Measurements from ENCODE around the gene KLHL40. TPM values are rescaled to one million over a fixed set of nuclear protein-coding genes. Genes with fewer than 3 reads are reported as not detected.

The KLHL40 gene
- total and polyA plus RNA-seq, 2 donors (not counting 1 experiment from before 2014, with no cell fraction given), result not detected

DNA sequence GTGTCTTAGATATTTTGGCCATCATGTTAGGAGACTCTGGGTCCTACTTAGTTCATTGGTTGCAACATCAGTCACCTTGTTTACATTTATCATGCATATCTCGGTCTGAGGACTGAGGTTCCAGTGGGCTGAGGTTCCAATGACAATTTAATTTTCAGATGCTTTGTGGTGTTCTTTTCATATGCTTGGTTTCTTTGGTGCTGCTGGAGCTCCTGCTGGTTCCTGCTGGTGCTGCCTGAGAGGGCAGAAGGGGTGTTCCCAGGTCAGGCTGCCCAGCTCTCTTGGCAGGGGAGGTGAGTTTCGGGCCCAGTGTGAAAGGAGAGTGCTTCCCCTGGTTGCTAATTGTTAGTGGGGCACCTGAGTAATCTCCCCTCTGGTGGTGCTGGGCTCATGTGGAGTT is 6.9 kb upstream of the KLHL40 start:
- no peaks in the 10 kb centered on the region for H3K9me3 ChIP-seq (ENCODE audit: control insufficient read depth, insufficient read depth, low read depth, low read length)
- H3K4me1 ChIP-seq (ENCODE audit: control insufficient read depth, extremely low read depth, insufficient read depth, low read length), result peaks cover 6% of the 10 kb centered on the region

DNA sequence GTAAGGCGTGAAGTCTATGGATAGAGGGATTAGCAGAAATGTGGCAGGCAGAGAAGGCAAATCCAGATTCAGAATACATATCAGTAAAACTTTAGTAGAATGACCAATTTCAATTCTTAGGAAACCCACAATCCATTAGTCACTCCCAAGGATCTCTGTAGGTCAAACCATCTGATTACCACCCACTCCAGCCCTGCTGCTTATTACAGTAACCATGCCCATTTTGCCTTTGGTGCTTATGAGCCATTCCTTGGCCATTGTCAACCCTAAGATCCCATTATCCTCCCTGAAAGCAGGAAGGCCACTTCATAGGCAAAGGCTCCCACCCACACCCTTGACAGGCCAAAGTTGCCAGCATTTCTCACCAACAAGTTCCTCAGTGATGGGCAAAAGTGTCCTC is 5.1 kb upstream of the KLHL40 start:
- H3K9ac ChIP-seq (ENCODE audit: insufficient read depth, low read length), result no peak overlapping the region
- TF ChIP-seq, protein P1, sequence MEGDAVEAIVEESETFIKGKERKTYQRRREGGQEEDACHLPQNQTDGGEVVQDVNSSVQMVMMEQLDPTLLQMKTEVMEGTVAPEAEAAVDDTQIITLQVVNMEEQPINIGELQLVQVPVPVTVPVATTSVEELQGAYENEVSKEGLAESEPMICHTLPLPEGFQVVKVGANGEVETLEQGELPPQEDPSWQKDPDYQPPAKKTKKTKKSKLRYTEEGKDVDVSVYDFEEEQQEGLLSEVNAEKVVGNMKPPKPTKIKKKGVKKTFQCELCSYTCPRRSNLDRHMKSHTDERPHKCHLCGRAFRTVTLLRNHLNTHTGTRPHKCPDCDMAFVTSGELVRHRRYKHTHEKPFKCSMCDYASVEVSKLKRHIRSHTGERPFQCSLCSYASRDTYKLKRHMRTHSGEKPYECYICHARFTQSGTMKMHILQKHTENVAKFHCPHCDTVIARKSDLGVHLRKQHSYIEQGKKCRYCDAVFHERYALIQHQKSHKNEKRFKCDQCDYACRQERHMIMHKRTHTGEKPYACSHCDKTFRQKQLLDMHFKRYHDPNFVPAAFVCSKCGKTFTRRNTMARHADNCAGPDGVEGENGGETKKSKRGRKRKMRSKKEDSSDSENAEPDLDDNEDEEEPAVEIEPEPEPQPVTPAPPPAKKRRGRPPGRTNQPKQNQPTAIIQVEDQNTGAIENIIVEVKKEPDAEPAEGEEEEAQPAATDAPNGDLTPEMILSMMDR (conservative IDR thresholded peaks at IDR 0.05 in 1 of 2, IDR thresholded peaks at IDR 0.05 in 1 of 2; ENCODE audit: low read depth in 1 of 2, low read length in 2 of 2), result no peak
- no peak for TF ChIP-seq EZH2 (IDR thresholded peaks at IDR 0.05; ENCODE audit: low read length, missing control alignments)
- H3K4me2 ChIP-seq (ENCODE audit: extremely low read depth, insufficient read depth, low read length), result no peak overlapping the region
- no peak overlapping the region for H3K4me3 ChIP-seq (replicated peaks in 1 of 4; ENCODE audit: control extremely low read depth in 1 of 4, insufficient read depth in 1 of 4, low read depth in 3 of 4, low read length in 4 of 4)
- H3K9me3 ChIP-seq (ENCODE audit: control insufficient read depth, insufficient read depth, low read depth, low read length), result no peaks in the 10 kb centered on the region
- H3K36me3 ChIP-seq (ENCODE audit: control insufficient read depth, insufficient read depth, low read length), result no peaks in the 10 kb centered on the region
- H4K20me1 ChIP-seq (ENCODE audit: control insufficient read depth, extremely low read depth, insufficient read depth, low read length), result no peaks in the 10 kb centered on the region
- H3K4me1 ChIP-seq (ENCODE audit: control insufficient read depth, extremely low read depth, insufficient read depth, low read length), result peaks cover 11% of the 10 kb centered on the region
- no peak overlapping the region for H3K27ac ChIP-seq (ENCODE audit: insufficient read depth, low read length)
- DNase-seq (ENCODE audit: low read depth in 2 of 2), result peak; percentile 31 to 70
- H3K27me3 ChIP-seq (ENCODE audit: control insufficient read depth, insufficient read depth, low read length), result no peaks in the 10 kb centered on the region
- H2AFZ ChIP-seq (ENCODE audit: low read length), result no peak overlapping the region
- H3K79me2 ChIP-seq (ENCODE audit: control insufficient read depth, insufficient read depth, low read length), result no peaks in the 10 kb centered on the region

More for the DNA sequence above, 6.9 kb upstream of the KLHL40 start:
- no peak overlapping the region for H3K27ac ChIP-seq (ENCODE audit: insufficient read depth, low read length)
- H3K9ac ChIP-seq (ENCODE audit: insufficient read depth, low read length), result no peak overlapping the region
- DNase-seq (ENCODE audit: low read depth in 2 of 2), result no peak
- H3K4me2 ChIP-seq (ENCODE audit: extremely low read depth, insufficient read depth, low read length), result no peak overlapping the region
- H4K20me1 ChIP-seq (ENCODE audit: control insufficient read depth, extremely low read depth, insufficient read depth, low read length), result no peaks in the 10 kb centered on the region
- no peak overlapping the region for H3K4me3 ChIP-seq (replicated peaks in 1 of 4; ENCODE audit: control extremely low read depth in 1 of 4, insufficient read depth in 1 of 4, low read depth in 3 of 4, low read length in 4 of 4)
- no peaks in the 10 kb centered on the region for H3K27me3 ChIP-seq (ENCODE audit: control insufficient read depth, insufficient read depth, low read length)
- TF ChIP-seq, protein P1 (conservative IDR thresholded peaks at IDR 0.05 in 1 of 2, IDR thresholded peaks at IDR 0.05 in 1 of 2; ENCODE audit: low read depth in 1 of 2, low read length in 2 of 2), result no peak
- no peak for TF ChIP-seq EZH2 (IDR thresholded peaks at IDR 0.05; ENCODE audit: low read length, missing control alignments)
- H2AFZ ChIP-seq (ENCODE audit: low read length), result no peak overlapping the region
- H3K36me3 ChIP-seq (ENCODE audit: control insufficient read depth, insufficient read depth, low read length), result no peaks in the 10 kb centered on the region
- H3K79me2 ChIP-seq (ENCODE audit: control insufficient read depth, insufficient read depth, low read length), result no peaks in the 10 kb centered on the region

DNA sequence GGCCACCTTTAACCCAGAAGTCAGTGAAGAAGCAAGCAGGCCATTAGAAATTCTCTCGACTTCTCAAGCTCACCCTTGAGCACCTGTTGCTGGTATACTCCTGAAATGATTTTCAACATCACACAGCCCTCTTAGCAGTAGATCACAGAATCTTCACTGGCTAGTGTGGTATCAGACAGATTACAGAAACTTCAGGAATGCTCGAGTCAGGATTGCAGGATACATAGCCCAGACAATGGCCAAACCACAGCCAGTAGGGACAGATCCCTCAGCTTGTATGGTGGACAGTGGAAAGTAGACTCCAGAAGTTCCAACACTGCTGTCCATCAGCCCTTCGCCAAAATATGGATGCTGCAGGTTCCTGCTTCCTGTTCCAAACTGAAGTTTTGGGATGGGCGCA is 4.5 kb upstream of the KLHL40 start:
- H4K20me1 ChIP-seq (ENCODE audit: control insufficient read depth, extremely low read depth, insufficient read depth, low read length), result no peaks in the 10 kb centered on the region
- no peaks in the 10 kb centered on the region for H3K36me3 ChIP-seq (ENCODE audit: control insufficient read depth, insufficient read depth, low read length)
- no peak overlapping the region for H3K9ac ChIP-seq (ENCODE audit: insufficient read depth, low read length)
- peaks cover 5% of the 10 kb centered on the region for H3K27me3 ChIP-seq (ENCODE audit: control insufficient read depth, insufficient read depth, low read length)
- H3K27ac ChIP-seq (ENCODE audit: insufficient read depth, low read length), result no peak overlapping the region
- H3K4me2 ChIP-seq (ENCODE audit: extremely low read depth, insufficient read depth, low read length), result no peak overlapping the region
- TF ChIP-seq, protein P1 (conservative IDR thresholded peaks at IDR 0.05 in 1 of 2, IDR thresholded peaks at IDR 0.05 in 1 of 2; ENCODE audit: low read depth in 1 of 2, low read length in 2 of 2), result no peak
- TF ChIP-seq EZH2 (IDR thresholded peaks at IDR 0.05; ENCODE audit: low read length, missing control alignments), result no peak
- H3K9me3 ChIP-seq (ENCODE audit: control insufficient read depth, insufficient read depth, low read depth, low read length), result no peaks in the 10 kb centered on the region
- no peak overlapping the region for H2AFZ ChIP-seq (ENCODE audit: low read length)
- no peak overlapping the region for H3K4me3 ChIP-seq (replicated peaks in 1 of 4; ENCODE audit: control extremely low read depth in 1 of 4, insufficient read depth in 1 of 4, low read depth in 3 of 4, low read length in 4 of 4)
- DNase-seq (ENCODE audit: low read depth in 2 of 2), result peak; percentile 45 to 46
- peaks cover 13% of the 10 kb centered on the region for H3K4me1 ChIP-seq (ENCODE audit: control insufficient read depth, extremely low read depth, insufficient read depth, low read length)
- H3K79me2 ChIP-seq (ENCODE audit: control insufficient read depth, insufficient read depth, low read length), result no peaks in the 10 kb centered on the region

Data from fibroblast of lung (primary cell).